IPS-15b (cell line): ENCODE results near the gene TREML2.

Experiments
- H3K27me3 ChIP-seq: one replicate; pipeline ENCODE4 v1.6.1; 2013; ENCODE audit warnings: low read length; ENCODE audit not compliant: control insufficient read depth, insufficient read depth
- H3K36me3 ChIP-seq: one replicate; pipeline ENCODE4 v1.6.1; 2013; ENCODE audit warnings: low read length; ENCODE audit not compliant: control insufficient read depth, insufficient read depth
- H3K4me1 ChIP-seq: one replicate; pipeline ENCODE4 v1.6.1; 2013; ENCODE audit warnings: mild to moderate bottlenecking, low read length; ENCODE audit not compliant: control insufficient read depth, insufficient read depth
- H3K4me3 ChIP-seq: one replicate; pipeline ENCODE4 v1.5.1; 2013; ENCODE audit warnings: low read depth, low read length
- H3K9ac ChIP-seq: one replicate; pipeline ENCODE4 v1.6.1; 2013; ENCODE audit warnings: low read depth, mild to moderate bottlenecking, low read length
- H3K9me3 ChIP-seq: one replicate; pipeline ENCODE4 v1.6.1; 2013; ENCODE audit warnings: mild to moderate bottlenecking, low read length; ENCODE audit not compliant: control insufficient read depth, insufficient read depth

TREML2 gene

DNA sequence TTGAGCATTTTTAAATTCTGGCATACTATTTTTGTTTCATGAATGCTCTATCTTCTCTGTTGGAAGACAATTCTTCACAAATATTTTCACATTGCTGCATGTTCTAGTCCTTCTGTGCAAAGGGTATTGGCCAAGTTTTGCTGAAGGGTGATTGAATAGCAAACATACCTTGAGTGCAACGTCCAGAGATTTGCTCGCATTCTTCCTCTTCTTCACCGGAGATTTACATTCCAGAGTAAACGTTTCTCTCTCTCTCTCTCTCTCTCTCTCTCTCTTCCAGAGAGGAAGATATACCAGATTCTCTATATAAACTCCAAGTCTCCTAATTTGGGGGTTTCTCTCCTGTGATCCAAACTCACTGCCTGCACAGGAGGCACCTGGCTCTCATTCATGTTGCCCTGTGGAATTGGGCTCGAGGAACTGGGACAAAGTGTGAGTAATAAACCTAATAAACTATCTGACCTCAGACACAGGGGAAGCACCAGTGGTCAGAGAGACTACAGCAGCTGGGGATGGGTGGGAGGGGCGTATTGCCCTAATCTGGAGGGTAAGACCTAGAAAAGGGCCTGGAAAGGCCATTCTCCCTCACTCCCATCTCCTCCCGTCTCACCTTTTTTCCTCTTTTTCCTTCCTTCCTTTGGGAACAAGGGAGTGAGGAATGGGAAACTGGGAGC lies 45.7 kb downstream of the TREML2 start:
- H3K27me3 ChIP-seq = no peaks in the 10 kb centered on the region
- H3K4me1 ChIP-seq = no peaks in the 10 kb centered on the region
- no peaks in the 10 kb centered on the region for H3K9me3 ChIP-seq
- no peak overlapping the region for H3K9ac ChIP-seq
- H3K36me3 ChIP-seq = no peaks in the 10 kb centered on the region
- no peak overlapping the region for H3K4me3 ChIP-seq

DNA sequence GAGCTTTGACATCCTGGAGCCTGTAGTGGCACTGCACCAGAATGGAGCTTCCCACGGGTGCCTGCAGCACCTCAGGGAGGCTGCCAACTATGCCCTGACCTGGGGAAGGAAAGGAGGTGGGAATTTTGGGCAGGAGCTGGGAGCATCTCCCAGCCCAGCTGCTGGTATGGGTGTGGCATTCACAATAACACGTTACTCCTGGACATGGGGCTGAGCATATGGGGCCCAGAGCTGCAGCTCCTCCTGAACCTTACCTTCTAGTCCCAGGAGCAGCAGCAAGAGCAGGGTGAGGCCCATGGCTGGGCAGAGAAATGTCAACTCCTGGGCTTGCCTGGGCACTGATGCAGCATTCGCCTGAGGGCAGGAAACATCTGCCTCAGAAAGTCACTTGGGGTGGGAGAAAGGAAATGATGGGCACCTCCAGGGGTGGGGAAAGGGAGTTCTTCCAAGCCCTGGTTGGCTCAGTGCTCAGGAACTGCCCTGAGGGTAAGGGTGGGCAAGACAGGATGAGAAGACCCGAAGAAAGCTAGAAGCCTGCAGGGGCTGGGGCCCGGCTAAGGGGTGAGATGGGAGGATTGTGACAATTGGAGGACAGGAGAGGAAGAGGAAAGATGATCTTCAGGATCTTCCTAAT lies 46.8 kb downstream of the TREML2 start, which contains the start of gene TREML1:
Gene TREML1, minus strand, starts transcription at position 356 of the 634 bp plus-strand sequence. Its CDS starts 59 bp downstream, at position 297.
- Histone ChIP-seq H3K4me1 (no peaks in the 10 kb centered on the region), H3K36me3 (no peaks in the 10 kb centered on the region), H3K4me3 (no peak within 1 kb of the TSS), H3K9me3 (no peaks in the 10 kb centered on the region), H3K9ac (no peak within 1 kb of the TSS), H3K27me3 (no peaks in the 10 kb centered on the region)

DNA sequence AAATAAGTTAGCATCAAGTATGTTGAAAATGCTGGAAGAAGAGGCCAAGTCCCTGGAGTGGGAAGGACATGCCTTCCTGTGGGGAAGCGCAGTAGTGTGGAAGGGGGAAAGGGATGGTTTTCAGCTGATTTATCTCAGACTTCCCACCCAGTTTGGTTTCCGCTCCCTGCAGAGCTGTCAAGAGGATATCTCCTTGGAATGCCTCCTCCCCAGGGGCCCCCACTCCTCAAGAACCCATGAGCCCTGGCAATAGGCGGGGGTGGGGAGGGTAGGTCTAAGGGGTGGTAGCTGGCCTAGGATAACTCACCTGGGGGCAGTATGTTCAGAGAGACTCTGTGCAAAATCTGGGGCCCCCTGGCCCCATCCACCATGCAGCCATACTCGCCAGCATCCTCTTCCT lies 47.5 kb downstream of the TREML2 start:
- Histone ChIP-seq H3K4me1 (no peaks in the 10 kb centered on the region), H3K27me3 (no peaks in the 10 kb centered on the region), H3K9me3 (no peaks in the 10 kb centered on the region), H3K9ac (no peak overlapping the region), H3K4me3 (no peak overlapping the region), H3K36me3 (no peaks in the 10 kb centered on the region)

DNA sequence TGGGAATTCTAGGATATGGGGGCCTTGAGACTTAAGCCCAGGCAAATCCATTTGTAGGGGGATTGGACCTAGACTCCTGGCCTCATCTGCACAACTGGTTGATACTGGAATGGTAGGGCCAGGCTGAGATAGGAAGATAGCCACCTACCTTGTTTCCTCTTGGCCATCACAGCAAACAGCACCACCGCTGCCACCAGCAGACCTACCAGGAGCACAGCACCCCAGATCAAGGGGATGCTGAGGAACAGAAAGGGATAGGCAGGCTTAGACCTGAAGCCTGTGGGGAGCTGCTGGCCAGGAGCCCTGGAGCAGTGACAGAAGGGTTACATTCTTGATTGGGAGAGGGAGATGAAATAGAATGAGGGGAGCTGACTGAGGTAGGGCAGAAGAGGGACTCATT lies 50.3 kb downstream of the TREML2 start:
- no peak overlapping the region for H3K4me3 ChIP-seq
- H3K4me1 ChIP-seq = no peaks in the 10 kb centered on the region
- H3K9me3 ChIP-seq = no peaks in the 10 kb centered on the region
- no peak overlapping the region for H3K9ac ChIP-seq
- H3K36me3 ChIP-seq = no peaks in the 10 kb centered on the region
- H3K27me3 ChIP-seq = no peaks in the 10 kb centered on the region

DNA sequence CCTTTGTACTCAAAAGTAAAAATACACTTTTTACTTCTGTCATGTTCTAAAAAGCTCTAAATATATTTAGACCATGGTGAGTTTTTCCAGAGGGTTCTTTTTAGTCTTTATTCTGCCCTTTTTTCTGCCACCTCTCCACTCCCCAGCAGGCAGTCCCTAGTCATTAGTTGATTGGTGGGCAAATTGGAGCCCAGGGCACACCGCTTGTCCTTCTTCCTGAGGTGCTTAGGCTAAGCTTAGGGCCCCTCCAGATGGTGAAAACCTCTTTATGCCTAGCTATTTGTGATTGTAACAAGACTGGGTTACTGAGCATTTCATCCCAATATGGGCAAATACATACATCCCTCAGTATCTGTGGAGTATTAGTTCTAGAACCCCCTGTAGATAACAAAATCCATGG lies 53.0 kb downstream of the TREML2 start:
- Histone ChIP-seq H3K4me3 (no peak overlapping the region), H3K9ac (no peak overlapping the region), H3K36me3 (no peaks in the 10 kb centered on the region), H3K27me3 (no peaks in the 10 kb centered on the region), H3K9me3 (no peaks in the 10 kb centered on the region), H3K4me1 (no peaks in the 10 kb centered on the region)
